Measurements from ENCODE around the gene DNAJC13. TPM values are rescaled to one million over a fixed set of nuclear protein-coding genes. Genes with fewer than 3 reads are reported as not detected.
A peak's percentile ranks its signal among the peaks of the same experiment; 100 is the strongest.

Gene DNAJC13
- total RNA-seq, 1 donor from 2014 or later: 35.7 TPM

GRCh38 chr3:132405188-132405587 lies 12.1 kb upstream of the DNAJC13 start:
- no peak for DNase-seq (ENCODE audit: low spot score)

DNA sequence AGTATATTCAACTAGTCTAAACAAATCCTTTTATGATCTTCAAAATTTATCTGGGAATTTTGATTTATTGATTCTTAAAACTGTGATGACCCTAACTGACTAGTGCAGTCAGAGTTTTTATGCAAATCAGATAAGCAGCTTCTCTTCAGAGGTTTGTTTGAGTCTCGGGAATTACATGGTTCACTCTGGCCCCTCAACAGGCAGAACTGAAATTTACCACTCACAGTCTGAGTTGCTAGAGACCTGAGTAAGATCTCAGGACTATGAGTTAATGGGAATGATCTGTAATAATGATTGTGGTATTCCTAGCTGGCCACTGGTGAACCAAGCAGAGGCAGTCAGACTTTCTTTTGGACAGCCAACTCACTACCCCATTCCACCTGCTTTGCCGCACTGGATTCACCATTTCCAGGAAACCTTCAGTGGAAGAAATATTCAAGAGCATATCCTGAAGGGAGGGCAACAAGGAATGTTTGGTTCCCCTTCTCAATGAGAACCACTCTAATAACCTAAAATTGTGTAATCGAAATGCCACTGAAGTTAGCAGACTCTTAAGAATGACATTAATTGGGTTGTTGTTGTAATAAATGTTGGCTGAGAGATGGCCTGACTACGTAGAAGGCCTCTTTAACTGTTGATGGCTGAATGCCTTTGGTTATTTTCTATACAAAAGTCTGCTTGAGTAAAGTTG lies 11.5 kb upstream of the DNAJC13 start:
- no peak for DNase-seq (ENCODE audit: low spot score)

- DNase-seq (ENCODE audit: low spot score): no peak
These were observed 10.7 kb upstream of the DNAJC13 start for GRCh38 chr3:132406587-132406986.

DNA sequence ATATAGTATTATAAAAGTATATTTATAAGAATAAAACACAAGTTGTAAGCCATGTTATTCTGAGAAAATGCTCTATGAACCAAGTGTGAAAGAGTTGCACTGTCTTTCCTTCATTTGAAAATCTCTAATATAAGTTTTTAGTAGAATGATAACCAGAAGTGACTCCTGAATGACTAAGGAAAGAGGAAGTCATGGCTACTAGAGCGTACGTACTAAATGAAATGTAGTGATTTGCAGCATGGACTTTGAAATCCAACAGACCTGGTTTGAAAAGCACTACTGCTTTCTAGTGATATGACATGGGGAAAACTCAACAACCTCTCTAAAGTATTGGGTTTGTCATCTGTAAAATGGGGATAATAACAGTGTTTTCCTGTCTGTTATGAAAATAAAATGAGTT lies 10.3 kb upstream of the DNAJC13 start:
- no peak for DNase-seq (ENCODE audit: low spot score)

- DNase-seq (ENCODE audit: low spot score): no peak
These were observed 2.5 kb upstream of the DNAJC13 start for GRCh38 chr3:132414841-132415240.

- no peak for DNase-seq (ENCODE audit: low spot score)
These were observed 1.1 kb upstream of the DNAJC13 start for GRCh38 chr3:132416161-132416560.

- DNase-seq (ENCODE audit: low spot score): peak; percentile 34
These were observed 551 bp downstream of the DNAJC13 start for GRCh38 chr3:132417695-132418411.

DNA sequence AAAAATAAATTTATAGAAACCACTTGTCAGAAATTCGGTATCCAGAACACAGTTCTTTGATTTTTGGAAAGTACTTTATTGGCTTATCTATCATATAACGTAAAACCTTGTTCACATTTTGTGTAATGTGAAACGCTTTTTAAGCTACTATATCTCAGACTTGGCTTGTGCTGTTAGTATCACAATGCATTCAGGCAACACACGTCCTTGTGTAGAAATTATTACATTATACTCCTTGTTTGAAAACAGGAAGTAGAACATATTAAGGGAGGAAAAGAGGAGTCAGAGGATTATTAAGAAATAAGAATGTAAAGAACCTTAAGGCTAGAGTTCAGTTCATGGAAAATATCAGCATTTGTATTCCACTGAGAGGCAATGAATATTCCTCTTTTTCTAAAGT lies 1.6 kb downstream of the DNAJC13 start:
- DNase-seq (ENCODE audit: low spot score): no peak

DNA sequence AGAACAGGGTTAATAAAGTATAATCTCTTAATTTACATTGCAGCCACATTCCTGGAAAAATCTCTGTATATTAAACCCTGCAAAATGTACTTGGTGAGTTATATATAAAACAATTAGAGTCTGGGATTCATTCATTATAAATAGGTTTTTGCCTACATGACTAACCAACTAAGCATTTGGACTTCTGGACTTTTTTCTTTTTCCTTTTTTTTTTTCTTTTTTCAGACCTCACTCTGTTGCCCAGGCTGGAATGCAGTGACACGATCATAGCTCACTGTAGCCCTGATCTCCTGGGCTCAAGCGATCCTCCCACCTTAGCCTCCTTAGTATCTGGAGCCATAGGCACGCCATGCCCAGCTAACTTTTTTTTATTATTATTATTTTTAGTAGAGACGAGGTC lies 4.5 kb downstream of the DNAJC13 start:
- DNase-seq (ENCODE audit: low spot score): no peak

DNA sequence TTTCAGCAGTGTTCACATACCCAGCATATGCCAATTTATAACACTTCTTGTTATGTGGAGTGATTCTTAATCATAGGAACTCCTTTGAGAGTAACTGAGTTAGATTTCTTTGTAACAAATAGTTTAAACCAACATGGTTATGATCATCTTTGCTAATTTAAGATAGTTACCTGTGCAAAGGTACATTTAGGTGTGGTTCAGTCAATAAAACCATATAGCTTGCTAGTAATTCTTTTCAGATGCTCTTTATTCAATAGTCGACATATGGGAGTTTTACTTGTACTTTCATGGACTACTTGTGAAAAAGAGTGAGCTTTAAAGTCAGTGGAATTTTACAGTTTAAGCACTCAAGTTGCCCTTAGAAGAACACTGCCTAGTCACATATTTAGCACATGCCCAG lies 5.2 kb downstream of the DNAJC13 start:
- no peak for DNase-seq (ENCODE audit: low spot score)

DNA sequence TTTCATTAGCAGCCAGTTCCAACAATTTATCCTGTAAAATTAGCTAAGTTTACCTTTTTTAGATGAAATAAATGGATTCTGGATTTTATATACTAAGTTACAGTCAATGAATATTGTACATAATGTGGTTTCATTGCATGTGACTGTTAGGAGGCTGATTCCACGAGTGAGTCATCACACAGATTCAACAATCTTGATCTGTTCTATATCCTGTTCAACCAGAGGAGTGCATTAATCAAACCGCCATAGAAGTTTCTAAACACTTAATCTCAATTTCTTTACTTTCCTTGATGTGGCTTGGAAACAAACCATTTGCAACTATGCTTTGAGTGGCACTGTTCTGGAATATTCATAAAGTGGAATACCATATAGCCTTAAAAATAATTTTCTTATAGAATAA lies 15.3 kb downstream of the DNAJC13 start:
- DNase-seq (ENCODE audit: low spot score): no peak

DNA sequence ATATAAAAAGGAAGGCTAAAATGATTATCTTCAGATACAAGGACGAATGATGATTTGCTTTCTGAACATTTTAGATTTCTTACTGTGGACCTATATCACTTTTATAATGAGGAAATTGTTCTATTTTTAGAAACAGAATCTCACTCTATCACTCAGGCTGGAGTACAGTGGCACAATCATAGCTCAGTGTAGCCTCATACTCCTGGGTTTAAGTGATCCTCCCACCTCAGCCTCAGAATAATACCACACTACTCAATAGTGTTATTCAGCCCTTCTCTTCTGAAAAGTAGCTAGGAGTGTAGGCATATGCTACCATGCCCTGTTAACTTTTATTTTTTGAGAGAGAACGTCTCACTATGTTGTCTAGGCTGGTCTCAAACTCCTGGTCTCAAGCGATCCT lies 15.8 kb downstream of the DNAJC13 start:
- no peak for DNase-seq (ENCODE audit: low spot score)

GRCh38 chr3:132435224-132435910 lies 18.1 kb downstream of the DNAJC13 start:
- DNase-seq (ENCODE audit: low spot score): no peak

DNA sequence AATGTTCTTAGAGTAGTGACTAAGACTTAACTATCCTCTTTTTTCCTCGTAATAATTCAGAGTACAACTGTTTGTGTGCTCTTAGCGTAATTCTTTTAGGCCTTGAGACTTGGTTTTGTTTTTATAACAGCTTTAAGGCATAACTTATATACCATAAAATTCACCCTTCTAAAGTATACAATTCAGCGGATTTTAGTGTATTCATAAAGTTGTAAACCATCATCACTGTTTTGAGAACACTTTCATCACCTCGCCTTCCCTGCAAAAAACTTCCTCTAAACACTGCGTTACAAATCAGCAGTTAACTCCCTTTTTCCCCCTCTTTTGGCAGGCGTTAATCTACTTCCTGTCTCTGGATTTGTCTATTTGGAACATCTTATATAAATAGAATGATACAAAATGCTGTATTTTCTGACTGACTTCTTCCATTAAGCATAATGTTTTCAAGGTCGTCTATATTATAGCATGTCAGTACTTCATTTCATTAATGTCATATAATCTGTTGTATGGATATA lies 18.7 kb downstream of the DNAJC13 start:
- DNase-seq (ENCODE audit: low spot score): no peak

- no peak for DNase-seq (ENCODE audit: low spot score)
These were observed 26.1 kb downstream of the DNAJC13 start for GRCh38 chr3:132443421-132443820.

DNA sequence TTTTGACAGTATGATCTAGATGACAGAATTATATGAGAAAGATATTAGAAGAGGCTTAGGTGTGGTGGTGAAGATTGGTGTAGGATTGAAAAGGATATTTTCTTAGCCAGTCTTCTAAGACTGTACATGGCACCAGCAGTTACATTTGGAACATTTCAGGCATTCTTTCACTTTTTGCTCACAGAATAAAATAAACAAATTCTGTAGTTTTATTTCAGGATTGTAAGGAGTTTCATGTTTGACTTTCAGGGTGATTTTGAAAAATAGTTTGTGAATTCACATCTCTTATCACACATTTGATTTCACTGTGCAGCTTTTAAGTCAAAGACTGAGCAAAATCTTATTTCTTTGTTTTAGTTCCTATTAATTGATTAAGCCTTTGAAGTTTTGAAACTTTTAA lies 27.1 kb downstream of the DNAJC13 start:
- DNase-seq (ENCODE audit: low spot score): no peak

- no peak for DNase-seq (ENCODE audit: low spot score)
These were observed 28.5 kb downstream of the DNAJC13 start for GRCh38 chr3:132445817-132446216.

- peak; percentile 23 for DNase-seq (ENCODE audit: low spot score)
These were observed 31.1 kb downstream of the DNAJC13 start for GRCh38 chr3:132448216-132448961.

- no peak for DNase-seq (ENCODE audit: low spot score)
These were observed 38.8 kb downstream of the DNAJC13 start for GRCh38 chr3:132456136-132456535.

DNA sequence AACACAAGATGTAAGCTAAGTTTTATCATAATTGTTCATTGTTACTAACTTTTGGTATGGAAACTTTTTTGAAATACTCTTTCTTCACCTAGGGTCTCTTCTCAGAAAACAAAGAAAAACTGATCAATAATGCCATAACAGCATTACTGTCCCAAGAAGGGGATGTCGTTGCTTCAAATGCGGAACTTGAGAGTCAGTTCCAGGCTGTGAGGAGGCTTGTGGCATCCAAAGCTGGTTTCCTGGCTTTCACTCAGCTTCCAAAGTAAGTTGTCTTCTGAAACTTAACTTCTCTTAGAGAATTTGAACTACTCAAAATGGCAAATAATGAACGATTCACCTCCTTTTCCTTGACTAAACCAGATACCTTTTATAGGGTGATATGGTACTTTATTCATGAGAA lies 39.3 kb downstream of the DNAJC13 start:
- DNase-seq (ENCODE audit: low spot score): no peak

GRCh38 chr3:132457286-132457685 lies 40.0 kb downstream of the DNAJC13 start:
- no peak for DNase-seq (ENCODE audit: low spot score)

GRCh38 chr3:132459551-132459950 lies 42.2 kb downstream of the DNAJC13 start:
- no peak for DNase-seq (ENCODE audit: low spot score)

Measured in mucosa of gallbladder (tissue), 1 donor.